ENCODE data around the gene LRFN3.

Gene LRFN3

DNA sequence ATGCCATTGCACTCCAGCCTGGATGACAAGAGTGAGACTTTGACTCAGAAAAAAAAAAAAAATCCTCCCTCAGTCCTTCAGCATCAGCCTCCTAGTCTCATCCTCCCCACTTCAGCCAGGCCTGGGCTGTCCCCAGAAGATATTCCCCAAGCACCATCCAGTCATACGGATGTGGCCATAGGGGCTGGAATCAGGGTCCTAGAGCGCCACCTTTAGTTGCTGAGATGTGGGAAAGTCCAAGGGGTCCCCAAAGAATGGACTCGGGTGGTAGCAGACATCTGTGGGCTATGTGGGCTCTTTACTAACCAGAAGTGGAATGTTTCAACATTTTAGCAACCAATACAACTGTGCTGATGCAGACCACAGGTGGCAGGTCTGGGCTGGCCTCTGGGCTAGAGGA, 25.0 kb upstream of the LRFN3 start:
- Histone ChIP-seq H4K20me1 (ENCODE audit: insufficient read depth, low read length) (no peaks in the 10 kb centered on the region), H3K4me1 (ENCODE audit: low read length) (no peaks in the 10 kb centered on the region; the same call in 1 of the 2 replicates), H3K79me2 (ENCODE audit: low read length) (no peaks in the 10 kb centered on the region), H3K9ac (ENCODE audit: low read length) (no peak overlapping the region), H3F3A (ENCODE audit: insufficient read depth, low read length) (no peaks in the 10 kb centered on the region), H3K27ac (ENCODE audit: low read length) (no peak overlapping the region), H3K9me3 (replicated peaks; ENCODE audit: insufficient read depth, low read length) (no peaks in the 10 kb centered on the region), H3K36me3 (replicated peaks; ENCODE audit: insufficient read depth, low read length) (no peaks in the 10 kb centered on the region), H2AFZ (ENCODE audit: low read length) (no peak overlapping the region), H3K9me2 (replicated peaks; ENCODE audit: insufficient read depth, low read length) (no peaks in the 10 kb centered on the region), H3K4me2 (ENCODE audit: low read depth, low read length) (no peak overlapping the region), H3K4me3 (ENCODE audit: low read length) (no peak overlapping the region), H3K27me3 (replicated peaks; ENCODE audit: insufficient read depth, low read length) (peaks cover 60% of the 10 kb centered on the region)
- TF ChIP-seq, protein P1, sequence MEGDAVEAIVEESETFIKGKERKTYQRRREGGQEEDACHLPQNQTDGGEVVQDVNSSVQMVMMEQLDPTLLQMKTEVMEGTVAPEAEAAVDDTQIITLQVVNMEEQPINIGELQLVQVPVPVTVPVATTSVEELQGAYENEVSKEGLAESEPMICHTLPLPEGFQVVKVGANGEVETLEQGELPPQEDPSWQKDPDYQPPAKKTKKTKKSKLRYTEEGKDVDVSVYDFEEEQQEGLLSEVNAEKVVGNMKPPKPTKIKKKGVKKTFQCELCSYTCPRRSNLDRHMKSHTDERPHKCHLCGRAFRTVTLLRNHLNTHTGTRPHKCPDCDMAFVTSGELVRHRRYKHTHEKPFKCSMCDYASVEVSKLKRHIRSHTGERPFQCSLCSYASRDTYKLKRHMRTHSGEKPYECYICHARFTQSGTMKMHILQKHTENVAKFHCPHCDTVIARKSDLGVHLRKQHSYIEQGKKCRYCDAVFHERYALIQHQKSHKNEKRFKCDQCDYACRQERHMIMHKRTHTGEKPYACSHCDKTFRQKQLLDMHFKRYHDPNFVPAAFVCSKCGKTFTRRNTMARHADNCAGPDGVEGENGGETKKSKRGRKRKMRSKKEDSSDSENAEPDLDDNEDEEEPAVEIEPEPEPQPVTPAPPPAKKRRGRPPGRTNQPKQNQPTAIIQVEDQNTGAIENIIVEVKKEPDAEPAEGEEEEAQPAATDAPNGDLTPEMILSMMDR (IDR thresholded peaks at IDR 0.05; ENCODE audit: low read length), result no peak
- no peak for TF ChIP-seq EZH2phosphoT487 (IDR thresholded peaks at IDR 0.05; ENCODE audit: low read length)
- TF ChIP-seq EZH2 (optimal IDR thresholded peaks at IDR 0.05; ENCODE audit: low read depth, low read length), result no peak
- no peak for DNase-seq

DNA sequence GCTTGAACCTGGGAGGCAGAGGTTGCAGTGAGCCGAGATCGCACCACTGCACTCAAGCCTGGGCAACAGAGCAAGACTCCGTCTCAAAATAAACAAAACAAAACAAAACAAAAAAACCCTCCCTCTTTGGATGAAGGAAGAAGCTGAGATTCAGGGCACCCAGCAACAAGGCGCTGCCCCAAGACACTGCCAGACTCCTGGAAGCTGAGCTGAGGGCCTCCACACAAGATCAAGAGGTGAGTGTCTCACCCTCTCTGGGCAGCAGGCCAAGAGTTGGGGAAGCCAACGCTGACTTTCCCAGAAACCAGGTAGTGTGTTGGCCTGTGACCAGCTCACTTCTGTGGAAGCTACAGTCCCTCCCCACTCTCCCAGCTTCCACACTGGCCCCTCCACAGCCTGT, 24.4 kb upstream of the LRFN3 start:
- H3K9me3 ChIP-seq (replicated peaks; ENCODE audit: insufficient read depth, low read length), result no peaks in the 10 kb centered on the region
- TF ChIP-seq EZH2phosphoT487 (IDR thresholded peaks at IDR 0.05; ENCODE audit: low read length), result no peak
- TF ChIP-seq, protein P1 (IDR thresholded peaks at IDR 0.05; ENCODE audit: low read length), result no peak
- TF ChIP-seq EZH2 (optimal IDR thresholded peaks at IDR 0.05; ENCODE audit: low read depth, low read length), result no peak
- no peak overlapping the region for H3K4me3 ChIP-seq (ENCODE audit: low read length)
- no peaks in the 10 kb centered on the region for H3K36me3 ChIP-seq (replicated peaks; ENCODE audit: insufficient read depth, low read length)
- H2AFZ ChIP-seq (ENCODE audit: low read length), result no peak overlapping the region
- H3K27ac ChIP-seq (ENCODE audit: low read length), result no peak overlapping the region
- peaks cover 61% of the 10 kb centered on the region for H3K27me3 ChIP-seq (replicated peaks; ENCODE audit: insufficient read depth, low read length)
- no peaks in the 10 kb centered on the region for H3K9me2 ChIP-seq (replicated peaks; ENCODE audit: insufficient read depth, low read length)
- H3K79me2 ChIP-seq (ENCODE audit: low read length), result no peaks in the 10 kb centered on the region
- no peak for DNase-seq
- H3K9ac ChIP-seq (ENCODE audit: low read length), result no peak overlapping the region
- H4K20me1 ChIP-seq (ENCODE audit: insufficient read depth, low read length), result no peaks in the 10 kb centered on the region
- H3F3A ChIP-seq (ENCODE audit: insufficient read depth, low read length), result no peaks in the 10 kb centered on the region
- no peaks in the 10 kb centered on the region; the same call in 1 of the 2 replicates for H3K4me1 ChIP-seq (ENCODE audit: low read length)
- no peak overlapping the region for H3K4me2 ChIP-seq (ENCODE audit: low read depth, low read length)

DNA sequence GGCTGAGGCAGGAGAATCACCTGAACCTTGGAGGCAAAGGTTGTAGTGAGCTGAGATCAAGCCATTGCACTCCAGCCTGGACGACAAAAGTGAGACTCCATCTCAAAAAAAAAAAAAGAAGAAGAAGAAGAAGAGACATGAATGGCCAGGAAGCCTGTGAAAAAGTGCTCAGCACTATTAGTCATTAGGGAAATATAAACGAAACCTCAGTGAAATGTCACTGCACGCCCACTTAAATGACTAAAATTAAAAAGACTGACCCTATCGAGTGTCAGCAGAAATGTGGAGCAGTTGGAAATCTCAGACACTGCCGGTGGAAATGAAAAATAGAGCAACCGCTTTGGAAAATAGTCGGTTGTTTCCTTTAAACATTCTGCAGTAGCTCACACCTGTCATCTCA, 22.6 kb upstream of the LRFN3 start:
- no peak overlapping the region for H2AFZ ChIP-seq (ENCODE audit: low read length)
- H3K4me2 ChIP-seq (ENCODE audit: low read depth, low read length), result no peak overlapping the region
- H3K4me3 ChIP-seq (ENCODE audit: low read length), result no peak overlapping the region
- H3K36me3 ChIP-seq (replicated peaks; ENCODE audit: insufficient read depth, low read length), result no peaks in the 10 kb centered on the region
- H3K27ac ChIP-seq (ENCODE audit: low read length), result no peak overlapping the region
- no peak overlapping the region for H3K9ac ChIP-seq (ENCODE audit: low read length)
- H4K20me1 ChIP-seq (ENCODE audit: insufficient read depth, low read length), result no peaks in the 10 kb centered on the region
- H3K27me3 ChIP-seq (replicated peaks; ENCODE audit: insufficient read depth, low read length), result peaks cover 60% of the 10 kb centered on the region
- TF ChIP-seq EZH2phosphoT487 (IDR thresholded peaks at IDR 0.05; ENCODE audit: low read length) (no peak), EZH2 (optimal IDR thresholded peaks at IDR 0.05; ENCODE audit: low read depth, low read length) (no peak)
- TF ChIP-seq, protein P1 (IDR thresholded peaks at IDR 0.05; ENCODE audit: low read length), result no peak
- H3K79me2 ChIP-seq (ENCODE audit: low read length), result no peaks in the 10 kb centered on the region
- no peaks in the 10 kb centered on the region for H3K9me2 ChIP-seq (replicated peaks; ENCODE audit: insufficient read depth, low read length)
- H3K9me3 ChIP-seq (replicated peaks; ENCODE audit: insufficient read depth, low read length), result no peaks in the 10 kb centered on the region
- DNase-seq, result no peak
- H3K4me1 ChIP-seq (ENCODE audit: low read length), result no peaks in the 10 kb centered on the region; the same call in 1 of the 2 replicates
- no peaks in the 10 kb centered on the region for H3F3A ChIP-seq (ENCODE audit: insufficient read depth, low read length)
